ENCODE measurements around the gene RP9.

GRCh38 chr7:33059635-33060034, 49.6 kb downstream of the RP9 start:
- no peak for TF ChIP-seq CTCF (IDR thresholded peaks at IDR 0.05)
- no peak for TF ChIP-seq POLR2A (IDR thresholded peaks at IDR 0.05)
- TF ChIP-seq POLR2AphosphoS5 (IDR thresholded peaks at IDR 0.05) = no peak
- no peak for TF ChIP-seq EP300 (IDR thresholded peaks at IDR 0.05)

Data from gastroesophageal sphincter (tissue), 3 donors.